PFSK-1 (cell line): ENCODE data around the gene TIMP3.

Experiments used
- FOXP2 ChIP-seq: optimal IDR thresholded peaks from 2 replicates; pipeline ENCODE3; 2011; ENCODE audit warnings: borderline replicate concordance, control low read depth, inconsistent platforms; ENCODE audit not compliant: insufficient read depth; ENCODE audit errors: extremely low read length, extremely low read depth
- POLR2AphosphoS5 ChIP-seq: IDR thresholded peaks from 2 replicates; pipeline ENCODE4 v1.6.1; 2012; ENCODE audit warnings: low read depth, mild to moderate bottlenecking, control low read depth, low read length, moderate library complexity
- REST ChIP-seq, 2 experiments: IDR thresholded peaks; 2 replicates each; pipeline versions ENCODE4 v1.6.1 to v1.8.0; 2011 to 2012; ENCODE audit warnings: low read depth in 2 of 2, low read length in 2 of 2, control low read depth in 1 of 2, inconsistent platforms in 1 of 2, mild to moderate bottlenecking in 1 of 2, moderate library complexity in 1 of 2; ENCODE audit not compliant: insufficient read depth in 1 of 2
- SIN3A ChIP-seq: IDR thresholded peaks from 2 replicates; pipeline ENCODE4 v1.6.1; 2012; ENCODE audit warnings: mild to moderate bottlenecking, low read length, moderate library complexity, borderline replicate concordance; ENCODE audit not compliant: insufficient read depth
- TAF1 ChIP-seq: IDR thresholded peaks from 2 replicates; pipeline ENCODE4 v1.6.1; 2012; ENCODE audit warnings: low read length, control low read depth, borderline replicate concordance; ENCODE audit not compliant: insufficient read depth

- TF ChIP-seq POLR2AphosphoS5 = no peak
- no peak for TF ChIP-seq REST (IDR thresholded peaks at IDR 0.05; ENCODE audit: insufficient read depth in 1 of 2, low read depth in 2 of 2, low read length in 2 of 2)
- TF ChIP-seq FOXP2 = no peak
- TF ChIP-seq SIN3A = no peak
- no peak for TF ChIP-seq TAF1
Measured at GRCh38 chr22:32808038-32808445, 6.5 kb downstream of the TIMP3 start.
